Stimulated activated naive CD8-positive, alpha-beta T cell treated with anti-CD3 and anti-CD28 coated beads, Interleukin-15, amount 100 ng/mL, for 72 hours (primary cell): ENCODE results near the gene SPRR3.
"Not testable (repeated sequence)": the region's sequence is repeated elsewhere in the genome, so short reads cannot be mapped to it uniquely, and the experiment has no call there.

ENCODE experiments used
- ATAC-seq: fragments of 150-1000 bp; cut with Tn5 transposase; 2 replicates; pipeline ENCODE4 v1.10.0; 2021; ENCODE audit warnings: mild to moderate bottlenecking, moderate library complexity
- DNase-seq, 2 donors: peaks; one replicate each; pipeline ENCODE4 v3.0.0; 2021 to 2022
- H3K27ac Mint-ChIP-seq, 2 donors: one replicate each; pipeline ENCODE4 v1.8.0; 2022; ENCODE audit warnings: mild to moderate bottlenecking in 2 of 2, mixed read lengths in 2 of 2, moderate library complexity in 2 of 2
- H3K27me3 Mint-ChIP-seq: one replicate; pipeline ENCODE4 v1.8.0; 2022; ENCODE audit warnings: mixed read lengths
- H3K4me1 Mint-ChIP-seq: one replicate; pipeline ENCODE4 v1.8.0; 2022; ENCODE audit warnings: mild to moderate bottlenecking, mixed read lengths
- H3K4me3 Mint-ChIP-seq, 2 donors: one replicate each; pipeline ENCODE4 v1.8.0; 2022; ENCODE audit warnings: mild to moderate bottlenecking in 2 of 2, mixed read lengths in 2 of 2, moderate library complexity in 1 of 2
- H3K9me3 Mint-ChIP-seq, 2 donors: one replicate each; pipeline ENCODE4 v1.8.0; 2022; ENCODE audit warnings: mixed read lengths in 2 of 2

SPRR3 gene

DNA sequence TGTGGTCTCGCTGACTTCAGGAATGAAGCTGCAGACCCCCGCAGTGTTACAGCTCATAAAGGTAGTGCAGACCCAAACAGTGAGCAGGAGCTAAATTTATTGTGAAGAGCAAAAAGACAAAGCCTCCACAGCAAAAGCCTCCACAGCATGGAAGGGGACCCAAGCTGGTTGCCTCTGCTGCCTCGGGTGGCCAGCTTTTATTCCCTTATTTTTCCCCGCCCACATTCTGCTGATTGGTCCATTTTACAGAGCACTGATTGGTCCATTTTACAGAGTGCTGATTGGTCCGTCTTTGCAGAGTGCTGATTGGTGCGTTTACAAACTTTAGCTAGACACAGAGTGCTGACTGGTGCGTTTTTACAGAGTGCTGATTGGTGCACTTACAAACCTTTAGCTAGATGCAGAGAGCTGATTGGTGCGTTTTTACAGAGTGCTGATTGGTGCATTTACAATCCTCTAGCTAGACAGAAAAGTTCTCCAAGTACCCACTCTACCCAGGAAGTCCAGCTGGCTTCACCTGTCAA lies 9.7 kb downstream of the SPRR3 start:
- H3K4me3 Mint-ChIP-seq, ATAC-seq, H3K4me1 Mint-ChIP-seq, DNase-seq, H3K9me3 Mint-ChIP-seq, H3K27ac Mint-ChIP-seq: not testable (repeated sequence)
- peaks cover 14% of the 10 kb centered on the region for H3K27me3 Mint-ChIP-seq

DNA sequence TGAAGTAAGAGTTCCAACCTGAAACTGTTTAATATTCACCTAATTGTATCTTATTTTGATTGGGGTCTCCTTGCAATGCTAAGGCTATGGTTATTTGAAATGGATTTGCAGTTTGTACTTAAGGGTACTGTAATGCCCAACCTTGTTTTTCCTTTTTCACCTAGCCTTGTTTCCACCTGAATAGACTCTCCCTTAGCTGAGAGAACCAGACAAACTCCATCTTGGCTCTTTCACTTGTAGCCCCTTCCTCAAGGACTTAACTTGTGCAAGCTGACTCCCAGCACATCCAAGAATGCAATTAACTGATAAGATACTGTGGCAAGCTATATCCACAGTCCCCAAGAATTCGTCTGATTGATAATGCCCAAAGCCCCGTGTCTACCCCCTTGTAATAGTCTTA lies 20.3 kb downstream of the SPRR3 start:
- H3K4me3 Mint-ChIP-seq, H3K27ac Mint-ChIP-seq, ATAC-seq, H3K9me3 Mint-ChIP-seq, DNase-seq, H3K4me1 Mint-ChIP-seq: not testable (repeated sequence)
- H3K27me3 Mint-ChIP-seq: peaks cover 37% of the 10 kb centered on the region

DNA sequence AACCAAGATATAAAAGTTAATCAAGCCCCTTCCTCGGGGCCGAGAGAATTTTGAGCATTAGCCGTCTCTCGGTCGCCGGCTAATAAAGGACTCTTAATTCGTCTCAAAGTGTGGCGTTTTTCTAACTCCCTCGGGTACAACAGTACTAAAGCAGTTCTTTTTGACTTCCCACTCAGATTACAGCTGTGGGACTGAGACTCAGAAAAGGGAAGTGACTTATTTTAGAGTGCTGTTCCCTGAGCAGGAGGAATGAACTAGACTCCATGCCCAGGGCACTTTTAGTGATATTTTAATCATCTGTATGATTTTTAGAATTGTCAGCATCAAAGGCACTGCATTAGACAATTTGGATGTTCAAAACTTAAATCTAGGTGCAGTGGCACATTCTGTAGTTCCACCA lies 20.8 kb downstream of the SPRR3 start:
- not testable (repeated sequence) for H3K27ac Mint-ChIP-seq, ATAC-seq, H3K9me3 Mint-ChIP-seq, DNase-seq, H3K4me1 Mint-ChIP-seq, H3K4me3 Mint-ChIP-seq
- H3K27me3 Mint-ChIP-seq: peaks cover 37% of the 10 kb centered on the region

DNA sequence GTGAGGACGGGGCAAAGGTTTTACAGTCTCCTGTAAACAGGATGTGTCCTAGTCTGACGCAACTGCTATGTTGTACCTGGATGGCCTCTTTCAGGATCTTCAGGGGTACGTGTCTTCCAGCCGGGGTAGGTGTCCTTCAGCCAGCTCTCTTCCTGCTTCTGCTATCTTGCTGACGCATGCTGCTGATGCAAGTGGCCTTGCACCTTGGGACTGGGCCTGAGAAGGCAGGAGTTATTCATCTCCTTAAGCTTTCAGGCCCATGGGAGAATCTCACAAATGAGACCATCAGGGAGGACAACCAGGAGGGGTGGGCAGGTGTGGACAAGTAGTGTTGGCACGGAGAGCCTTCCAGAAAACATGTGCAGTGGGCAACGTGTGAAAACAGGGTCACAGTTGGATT lies 21.6 kb downstream of the SPRR3 start:
- no peak overlapping the region for H3K27ac Mint-ChIP-seq
- no peaks in the 10 kb centered on the region for H3K4me1 Mint-ChIP-seq
- DNase-seq: no peak
- H3K27me3 Mint-ChIP-seq: peaks cover 37% of the 10 kb centered on the region
- no peak for ATAC-seq
- H3K9me3 Mint-ChIP-seq: no peaks in the 10 kb centered on the region
- no peak overlapping the region for H3K4me3 Mint-ChIP-seq

DNA sequence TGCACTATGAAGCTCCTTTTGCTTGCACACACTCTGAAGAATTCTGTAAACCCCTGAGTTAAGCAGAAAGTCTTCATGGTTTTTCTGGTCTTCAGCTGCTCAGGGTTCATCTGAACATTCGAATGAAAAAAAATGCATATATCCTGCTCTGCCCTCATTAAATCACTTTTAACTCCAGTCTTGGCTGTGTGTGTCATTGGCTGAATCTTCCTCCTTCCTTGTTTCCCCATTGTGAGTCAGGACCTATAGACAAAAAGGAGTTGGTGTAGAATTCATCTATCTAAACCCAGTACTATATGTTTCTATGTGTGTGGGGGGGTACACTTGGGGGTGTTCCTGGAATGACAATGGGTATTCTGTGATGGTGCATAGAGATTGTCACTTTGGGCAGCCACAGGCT lies 22.9 kb downstream of the SPRR3 start:
- H3K27ac Mint-ChIP-seq: no peak overlapping the region
- no peaks in the 10 kb centered on the region for H3K9me3 Mint-ChIP-seq
- peaks cover 29% of the 10 kb centered on the region for H3K27me3 Mint-ChIP-seq
- no peak overlapping the region for H3K4me3 Mint-ChIP-seq
- no peaks in the 10 kb centered on the region for H3K4me1 Mint-ChIP-seq
- ATAC-seq (no peak), DNase-seq (no peak)

DNA sequence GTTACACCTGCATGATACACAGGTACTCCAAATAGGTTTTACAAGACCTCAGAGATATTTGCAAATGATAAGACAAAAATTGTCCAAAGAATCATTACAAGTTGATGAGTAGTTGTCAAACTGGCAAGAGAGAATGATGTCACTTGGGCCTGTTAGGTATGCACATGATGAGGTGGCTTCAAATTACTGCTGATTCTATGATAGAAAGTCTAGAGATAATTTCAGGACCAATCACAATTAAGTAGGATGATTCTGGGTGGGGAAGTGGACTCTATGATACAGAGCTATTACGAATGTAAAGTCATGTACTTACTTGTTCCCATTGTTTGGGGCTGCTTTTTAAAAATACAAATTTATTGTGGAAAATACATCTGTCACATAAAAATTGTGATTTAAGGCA lies 24.2 kb downstream of the SPRR3 start:
- no peak for DNase-seq
- no peaks in the 10 kb centered on the region for H3K4me1 Mint-ChIP-seq
- no peak overlapping the region for H3K4me3 Mint-ChIP-seq
- no peaks in the 10 kb centered on the region for H3K9me3 Mint-ChIP-seq
- peak overlapping the region in 1 of 2 donors; percentile 73 for H3K27ac Mint-ChIP-seq
- peaks cover 24% of the 10 kb centered on the region for H3K27me3 Mint-ChIP-seq
- ATAC-seq: no peak

DNA sequence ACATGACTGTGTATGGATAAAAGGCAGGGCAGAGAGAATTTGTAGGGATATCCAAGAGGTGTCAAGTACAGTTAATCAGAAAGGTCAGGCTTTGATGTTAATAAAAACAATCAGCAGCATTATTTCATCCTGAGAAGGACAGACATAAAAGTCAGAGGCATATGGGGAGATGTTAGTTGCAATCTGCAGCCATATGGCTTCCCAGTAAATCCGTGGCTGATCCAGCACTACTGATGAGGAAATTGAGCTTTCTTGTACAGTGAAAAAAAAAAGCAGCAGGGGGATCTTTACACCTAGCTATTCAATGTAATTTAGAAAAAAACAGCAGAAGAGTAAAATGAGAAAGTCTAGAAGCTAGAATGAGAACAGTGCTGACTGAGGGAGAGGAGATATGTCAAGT lies 27.2 kb downstream of the SPRR3 start:
- H3K4me1 Mint-ChIP-seq: no peaks in the 10 kb centered on the region
- no peaks in the 10 kb centered on the region for H3K9me3 Mint-ChIP-seq
- peaks cover 11% of the 10 kb centered on the region for H3K27me3 Mint-ChIP-seq

DNA sequence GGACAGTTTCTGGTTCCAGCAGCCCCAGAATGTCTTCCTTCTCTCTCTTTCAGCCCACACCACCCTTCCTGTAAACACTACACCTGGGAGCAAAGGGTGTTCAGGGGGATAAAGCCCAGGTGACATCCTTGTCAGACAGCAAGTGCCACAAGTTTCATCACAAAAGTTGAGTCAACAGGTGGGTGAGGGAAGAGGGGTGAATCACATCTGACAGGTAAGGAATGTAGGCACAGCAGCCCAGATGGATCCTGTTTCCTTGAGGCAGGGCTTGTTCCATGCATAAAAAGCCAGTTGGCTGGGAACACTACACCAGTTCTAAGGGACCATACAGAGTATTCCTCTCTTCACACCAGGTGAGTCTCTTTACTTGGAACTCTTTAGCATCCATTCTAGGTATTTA lies 29.3 kb downstream of the SPRR3 start, which contains the start of gene SPRR1B:
TSS of gene SPRR1B (plus strand) at position 309 of the 400 bp plus-strand sequence. CDS start 1,143 bp downstream, outside the sequence.
- Mint-ChIP-seq H3K9me3 (no peaks in the 10 kb centered on the region), H3K4me3 (no peak within 1 kb of the TSS), H3K27ac (no peak within 1 kb of the TSS), H3K4me1 (no peaks in the 10 kb centered on the region), H3K27me3 (peaks cover 19% of the 10 kb centered on the region)
- no peak for DNase-seq
- no peak for ATAC-seq

More for the DNA sequence above, 27.2 kb downstream of the SPRR3 start:
- no peak overlapping the region for H3K27ac Mint-ChIP-seq
- ATAC-seq (no peak), DNase-seq (no peak)
- no peak overlapping the region for H3K4me3 Mint-ChIP-seq

DNA sequence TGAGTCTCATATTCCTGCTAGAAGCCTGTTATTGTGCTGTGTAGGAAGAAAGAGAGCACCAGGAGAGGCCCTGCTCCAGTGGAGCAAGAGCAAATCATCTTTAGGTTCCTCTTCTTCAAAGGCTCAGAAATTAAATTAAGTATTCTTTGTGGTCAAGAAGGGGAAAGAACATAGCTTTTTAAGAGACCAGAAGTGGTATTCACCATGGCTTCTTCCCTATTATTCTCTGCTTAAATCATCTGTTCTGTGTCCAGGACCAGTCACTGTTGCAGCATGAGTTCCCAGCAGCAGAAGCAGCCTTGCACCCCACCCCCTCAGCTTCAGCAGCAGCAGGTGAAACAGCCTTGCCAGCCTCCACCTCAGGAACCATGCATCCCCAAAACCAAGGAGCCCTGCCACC lies 30.5 kb downstream of the SPRR3 start:
- Mint-ChIP-seq H3K27ac (peak overlapping the region in 1 of 2 donors; percentile 59), H3K27me3 (peaks cover 25% of the 10 kb centered on the region), H3K4me3 (no peak overlapping the region), H3K9me3 (no peaks in the 10 kb centered on the region), H3K4me1 (no peaks in the 10 kb centered on the region)
- ATAC-seq (no peak), DNase-seq (no peak)

DNA sequence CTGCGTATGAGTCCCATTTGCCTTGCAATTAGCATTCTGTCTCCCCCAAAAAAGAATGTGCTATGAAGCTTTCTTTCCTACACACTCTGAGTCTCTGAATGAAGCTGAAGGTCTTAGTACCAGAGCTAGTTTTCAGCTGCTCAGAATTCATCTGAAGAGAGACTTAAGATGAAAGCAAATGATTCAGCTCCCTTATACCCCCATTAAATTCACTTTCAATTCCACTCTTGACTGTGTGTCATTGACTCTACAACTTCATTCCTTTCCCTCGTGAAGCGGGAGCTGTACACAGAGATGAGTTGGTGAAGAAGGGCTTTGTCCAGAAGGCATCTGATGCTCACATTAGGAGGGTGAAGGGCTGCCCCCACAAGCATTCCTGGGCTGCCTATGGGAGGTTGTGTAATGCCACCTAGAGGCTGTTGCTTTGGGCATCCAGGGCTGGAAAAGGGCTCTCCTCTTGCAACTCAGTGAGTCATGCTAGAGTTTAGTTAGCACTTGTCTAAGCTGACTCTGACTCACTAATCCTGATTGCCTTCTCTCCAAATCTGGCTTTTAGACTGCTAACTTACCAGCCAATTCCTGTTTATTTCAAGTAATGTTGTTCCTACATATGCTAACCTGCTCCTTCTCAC lies 31.2 kb downstream of the SPRR3 start:
- DNase-seq: no peak
- no peaks in the 10 kb centered on the region for H3K9me3 Mint-ChIP-seq
- no peak overlapping the region for H3K4me3 Mint-ChIP-seq
- no peak overlapping the region for H3K27ac Mint-ChIP-seq
- H3K4me1 Mint-ChIP-seq: no peaks in the 10 kb centered on the region
- H3K27me3 Mint-ChIP-seq: peaks cover 32% of the 10 kb centered on the region
- peak; percentile 43 for ATAC-seq

DNA sequence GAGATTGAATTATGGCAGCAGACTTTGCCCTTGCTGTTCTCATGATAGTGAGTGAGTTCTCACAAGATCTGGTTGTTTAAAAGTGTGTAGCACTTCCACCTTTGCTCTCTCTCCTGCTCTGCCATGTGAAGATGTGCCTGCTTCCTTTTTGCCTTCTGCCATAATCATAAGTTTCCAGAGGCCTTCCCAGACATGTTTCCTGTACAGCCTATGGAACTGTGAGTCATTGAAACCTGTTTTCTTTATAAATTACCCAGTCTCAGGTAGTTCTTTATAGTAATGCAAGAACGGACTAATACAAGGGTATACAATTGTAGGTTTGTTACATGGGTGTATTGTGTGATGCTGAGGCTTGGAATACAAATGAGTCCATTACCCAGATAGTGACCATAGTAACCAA lies 33.7 kb downstream of the SPRR3 start:
- no peaks in the 10 kb centered on the region for H3K9me3 Mint-ChIP-seq
- no peaks in the 10 kb centered on the region for H3K4me1 Mint-ChIP-seq
- ATAC-seq (no peak), DNase-seq (no peak)
- no peak overlapping the region for H3K4me3 Mint-ChIP-seq
- H3K27me3 Mint-ChIP-seq: peaks cover 40% of the 10 kb centered on the region
- H3K27ac Mint-ChIP-seq: no peak overlapping the region

DNA sequence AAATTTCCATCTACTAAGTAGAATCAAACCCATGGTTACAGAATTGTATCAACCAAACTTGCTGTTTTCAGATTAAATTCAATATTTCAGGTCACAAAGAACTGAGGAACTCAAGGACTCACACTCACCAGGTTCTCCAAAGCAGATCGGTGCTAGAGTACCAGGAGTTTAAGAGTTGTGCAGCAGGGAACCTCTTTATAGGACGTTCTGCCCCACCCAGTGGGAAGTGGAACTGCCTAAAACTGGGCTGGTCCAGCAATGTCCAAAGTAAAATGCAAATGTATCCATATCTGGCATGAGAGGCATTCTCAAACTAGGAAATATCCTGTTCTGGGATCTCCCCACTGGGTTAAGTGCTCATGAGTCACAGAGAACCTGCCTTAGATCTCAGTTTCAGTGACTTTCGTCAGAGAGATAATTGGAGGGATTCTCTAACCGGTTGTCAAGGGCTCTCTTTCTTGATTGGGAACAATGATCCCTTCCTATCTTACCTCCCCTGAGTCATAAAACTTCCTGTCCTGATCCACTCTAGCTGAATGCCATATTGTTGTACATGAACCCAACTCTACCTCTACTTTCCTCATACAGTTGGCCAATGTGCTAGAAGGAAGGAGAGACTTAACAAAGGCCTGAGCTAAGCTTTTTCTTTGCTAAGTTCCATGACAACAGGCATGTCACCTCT lies 39.5 kb downstream of the SPRR3 start, which contains the start of gene SPRR2D:
TSS of gene SPRR2D (minus strand) at position 171 of the 682 bp plus-strand sequence. CDS start 774 bp downstream, outside the sequence.
- no peaks in the 10 kb centered on the region for H3K4me1 Mint-ChIP-seq
- ATAC-seq (no peak), DNase-seq (no peak)
- no peak within 1 kb of the TSS for H3K4me3 Mint-ChIP-seq
- H3K27me3 Mint-ChIP-seq: peaks cover 54% of the 10 kb centered on the region
- no peak within 1 kb of the TSS for H3K27ac Mint-ChIP-seq
- no peaks in the 10 kb centered on the region for H3K9me3 Mint-ChIP-seq

DNA sequence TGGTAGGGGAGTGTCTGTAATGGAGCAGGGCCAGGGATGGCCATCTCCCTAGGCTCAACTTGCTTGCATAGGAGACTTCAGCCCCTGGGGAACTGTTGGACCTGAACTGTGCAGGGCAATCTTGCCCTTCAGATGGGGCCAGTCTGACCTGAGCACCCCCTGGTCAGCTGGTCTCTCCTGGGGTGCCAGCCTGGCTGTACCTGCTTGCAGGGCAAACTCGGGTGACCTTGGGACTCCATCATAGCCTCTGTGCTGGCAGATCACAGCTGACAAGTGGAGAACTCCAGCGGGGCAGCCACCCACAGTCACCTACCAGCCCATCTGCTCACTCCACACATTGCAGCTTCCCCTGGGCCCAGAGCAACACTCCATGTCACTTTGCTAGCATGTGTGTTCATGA lies 47.7 kb downstream of the SPRR3 start:
- ATAC-seq: no peak
- Mint-ChIP-seq H3K27me3 (peaks cover 46% of the 10 kb centered on the region), H3K4me1 (no peaks in the 10 kb centered on the region), H3K4me3 (no peak overlapping the region), H3K27ac (no peak overlapping the region), H3K9me3 (no peaks in the 10 kb centered on the region)
- no peak for DNase-seq
